ENCODE data around the gene INO80E.

Gene INO80E

DNA sequence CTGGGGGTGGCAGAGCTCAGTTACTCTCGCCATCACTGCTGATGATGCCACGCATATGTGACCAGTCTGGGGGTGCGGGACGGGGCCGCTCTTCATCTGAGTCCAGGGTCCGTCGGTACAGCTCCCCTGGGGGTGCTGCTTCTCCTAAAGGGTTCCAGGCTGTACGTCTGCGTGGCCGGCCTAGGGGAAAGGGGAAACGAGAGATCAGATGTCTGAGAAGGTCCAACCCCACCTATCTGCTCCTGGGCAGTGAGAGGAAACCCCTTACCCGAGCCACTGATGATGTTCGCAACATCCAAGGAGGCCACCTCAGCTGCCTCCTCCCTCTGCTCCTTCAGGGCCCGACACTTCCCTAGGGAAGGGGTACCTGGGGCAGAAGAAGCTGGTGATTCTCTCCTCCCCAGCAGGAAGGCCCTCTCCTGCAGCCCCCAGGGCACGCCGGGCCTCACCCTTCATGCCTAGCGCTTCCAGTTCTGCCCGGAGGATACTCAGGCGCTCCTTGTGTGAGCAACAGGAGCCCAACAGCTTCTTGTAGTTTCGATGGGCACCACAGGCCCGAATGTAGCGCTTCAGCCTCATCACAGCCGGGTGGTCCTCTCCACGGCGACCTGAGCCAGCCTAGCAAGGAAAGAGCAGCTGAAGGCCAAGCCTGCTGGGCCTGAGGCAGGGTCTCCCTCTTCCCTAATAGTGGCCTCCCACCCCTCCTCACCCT, 2.7 kb upstream of the INO80E start:
- no peak for DNase-seq

DNA sequence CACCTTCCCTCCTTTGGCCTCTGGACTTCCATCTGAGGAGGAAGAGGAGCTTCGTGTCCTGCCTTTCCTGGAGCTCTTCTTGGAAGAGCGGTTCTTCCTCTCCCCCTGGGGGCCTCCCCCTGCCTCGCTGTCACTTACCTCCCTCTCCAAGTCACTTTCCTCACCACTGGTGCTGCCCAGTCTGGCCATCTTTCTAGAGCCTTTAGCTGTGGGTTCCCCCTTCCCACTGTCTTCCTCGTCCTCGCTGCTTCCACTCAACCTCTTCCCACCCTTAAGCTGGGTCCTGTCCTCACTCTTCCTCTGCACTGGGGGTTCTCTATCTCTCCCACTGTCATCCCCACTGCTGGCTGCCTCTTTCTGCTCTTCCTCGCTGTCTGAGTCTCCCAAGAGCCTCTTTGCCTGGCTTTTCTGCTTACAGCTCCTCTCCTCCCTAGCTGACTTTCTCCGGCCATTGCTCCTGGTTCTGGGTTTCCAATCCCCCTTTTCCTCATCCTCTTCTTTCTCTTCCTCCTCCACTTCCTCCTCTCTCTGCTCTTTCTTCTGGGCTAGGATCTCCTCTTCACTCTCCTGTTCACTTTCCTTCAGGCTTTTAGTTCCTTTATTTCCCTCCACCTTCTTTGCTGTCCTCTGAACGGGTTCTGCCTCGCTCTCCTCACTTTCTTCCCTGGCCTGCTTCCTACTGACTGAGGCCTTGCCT, 2.0 kb upstream of the INO80E start:
- no peak for DNase-seq

DNA sequence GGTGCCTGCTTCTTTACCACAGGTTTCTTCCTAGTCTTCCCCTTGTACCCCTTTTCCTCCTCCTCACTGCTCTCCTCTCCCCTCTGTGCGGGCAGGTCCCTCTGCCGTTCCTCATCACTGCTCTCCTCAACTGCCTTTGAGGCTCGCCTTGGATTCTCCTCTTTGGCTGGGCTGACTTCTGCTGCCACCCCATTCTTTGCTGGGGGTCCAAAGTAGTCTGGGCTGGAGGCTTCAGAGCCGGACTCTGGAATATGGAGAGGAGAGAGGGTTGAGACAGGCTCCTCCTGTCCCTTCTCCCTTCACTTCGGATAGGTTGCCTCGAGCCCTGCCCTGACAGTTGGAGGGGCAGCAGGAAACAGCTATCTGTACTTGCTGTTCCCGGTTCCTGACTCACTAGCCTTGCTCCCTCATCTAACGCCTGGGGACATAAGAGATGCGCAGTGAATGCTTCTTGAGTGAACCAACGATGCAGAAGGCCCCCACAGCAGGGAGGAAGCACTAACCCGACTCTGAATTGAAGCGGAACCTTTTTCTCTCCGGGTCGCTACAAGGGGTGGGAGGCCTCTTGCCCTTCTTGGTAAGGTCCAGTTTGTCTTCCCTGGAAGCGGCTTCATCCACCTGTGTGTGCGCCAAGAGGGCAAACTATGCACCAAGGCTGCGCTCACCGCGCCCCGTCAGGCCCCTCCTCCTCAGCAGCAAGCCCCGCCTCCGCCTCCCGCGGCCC, 1.3 kb upstream of the INO80E start:
- peak in 3 of 14 donors; percentile 40 to 52 (median 47) for DNase-seq

DNA sequence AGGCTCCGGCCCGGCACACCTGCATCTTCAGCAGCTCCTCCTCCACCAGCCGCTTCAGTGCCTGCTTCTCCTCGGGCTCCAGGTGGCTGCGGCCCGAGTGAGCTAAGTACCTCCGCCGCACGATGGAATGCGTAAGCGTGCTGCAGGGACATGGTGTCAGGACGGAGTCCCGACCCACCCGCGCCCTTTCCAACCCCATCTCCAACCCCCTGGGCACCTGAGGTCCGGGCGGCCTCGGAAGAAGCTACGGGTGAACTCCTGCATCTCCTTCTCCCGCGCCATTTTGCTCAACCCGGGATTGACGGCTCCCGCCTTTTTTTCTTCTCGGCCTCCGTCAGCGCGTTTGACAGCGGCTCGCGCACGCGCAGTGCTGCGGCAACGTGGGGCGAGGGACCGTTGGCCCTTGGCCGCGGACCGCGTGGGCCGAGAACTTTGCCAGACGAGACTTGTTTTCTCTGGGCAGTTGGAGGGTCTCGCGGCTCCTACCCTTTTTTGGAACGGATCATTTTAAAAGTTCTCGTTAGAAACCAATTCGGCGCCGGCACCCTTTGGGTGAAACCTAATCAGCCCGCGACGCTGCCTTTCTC, 624 bp upstream of the INO80E start, which contains the start of gene HIRIP3:
HIRIP3 (minus strand) TSS at position 294 of the 587 bp plus-strand sequence; CDS start at position 282, 12 bp downstream.
- peak; percentile 35 to 94 (median 86) for DNase-seq

DNA sequence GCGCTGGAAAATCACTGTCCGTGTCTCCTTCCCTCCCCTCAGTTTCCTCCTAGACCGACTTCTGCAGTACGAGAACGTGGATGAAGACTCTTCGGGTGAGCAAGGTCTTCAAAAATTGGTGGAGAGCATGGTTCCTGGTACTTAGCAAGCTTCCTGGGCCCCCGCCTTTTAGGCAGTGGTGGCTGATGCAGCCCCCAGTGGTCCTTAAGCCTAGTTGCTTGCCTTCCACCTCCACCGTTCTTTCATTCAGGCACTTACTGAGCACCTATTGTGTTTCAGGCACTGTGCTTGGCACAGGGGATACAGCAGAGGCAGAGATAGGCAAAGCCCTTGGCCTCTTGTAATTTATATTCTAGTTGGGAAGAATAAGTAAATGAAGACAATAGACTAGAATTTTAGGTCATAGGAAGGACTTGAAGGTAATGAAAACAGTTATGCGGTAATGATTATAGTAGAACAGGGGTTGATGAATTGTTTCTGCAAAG, 767 bp downstream of the INO80E start:
- no peak for DNase-seq

DNA sequence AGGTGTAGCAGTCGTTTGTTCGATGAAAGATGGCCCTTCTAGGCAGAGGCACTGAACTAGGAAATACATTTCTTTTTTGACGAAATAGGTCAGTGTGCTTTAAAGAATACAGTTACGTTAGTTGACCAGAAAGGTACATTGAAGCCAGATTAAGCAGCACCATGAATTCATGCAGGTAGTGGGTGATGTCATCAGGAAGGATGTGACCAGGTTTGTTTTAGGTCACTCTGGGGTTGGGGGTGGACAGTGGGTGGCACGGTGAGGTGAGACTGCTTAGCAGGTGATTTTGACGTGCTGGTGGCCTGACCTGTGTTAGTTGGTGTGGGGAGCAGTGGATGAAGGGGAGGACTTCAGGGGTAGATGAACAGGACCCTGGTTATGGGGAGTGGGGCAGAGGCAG, 3.6 kb downstream of the INO80E start:
- no peak for DNase-seq

DNA sequence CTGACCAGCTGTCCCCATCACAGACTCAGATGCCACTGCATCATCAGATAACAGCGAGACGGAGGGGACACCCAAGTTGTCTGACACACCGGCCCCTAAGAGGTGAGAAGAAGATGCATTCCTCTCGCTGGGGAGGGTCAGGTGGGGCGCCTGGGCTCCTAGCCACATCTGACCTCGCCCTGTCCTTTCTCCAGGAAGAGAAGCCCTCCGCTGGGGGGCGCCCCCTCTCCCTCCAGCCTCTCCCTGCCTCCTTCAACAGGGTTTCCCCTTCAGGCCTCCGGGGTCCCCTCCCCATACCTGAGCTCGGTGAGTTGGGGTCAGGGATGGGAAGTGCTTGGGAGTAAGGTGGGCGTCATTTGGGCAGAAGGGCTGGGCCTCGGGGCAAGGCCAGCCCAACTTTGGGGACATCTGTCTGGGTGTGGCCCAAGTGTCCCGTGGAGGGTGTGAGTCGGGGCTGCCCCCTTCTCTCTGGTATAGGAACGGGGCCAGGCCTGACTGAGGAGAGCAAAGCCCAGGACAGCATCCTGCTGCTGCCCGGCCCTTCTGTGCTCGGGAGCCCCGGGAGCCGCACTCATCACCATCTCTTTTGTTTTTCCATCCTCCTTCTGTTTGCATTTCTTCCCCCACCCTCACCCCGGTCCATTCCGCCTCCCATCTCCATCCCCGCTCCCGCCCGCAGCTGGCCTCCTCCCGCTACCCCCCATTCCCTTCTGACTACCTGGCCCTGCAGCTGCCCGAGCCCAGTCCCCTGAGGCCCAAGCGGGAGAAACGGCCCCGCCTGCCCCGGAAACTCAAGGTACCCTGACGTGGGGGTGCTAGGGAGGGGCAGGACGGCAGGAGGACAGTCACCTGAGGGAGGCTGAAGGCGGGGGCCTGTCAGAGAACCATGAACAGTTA, 4.9 kb downstream of the INO80E start:
- DNase-seq, result no peak

DNA sequence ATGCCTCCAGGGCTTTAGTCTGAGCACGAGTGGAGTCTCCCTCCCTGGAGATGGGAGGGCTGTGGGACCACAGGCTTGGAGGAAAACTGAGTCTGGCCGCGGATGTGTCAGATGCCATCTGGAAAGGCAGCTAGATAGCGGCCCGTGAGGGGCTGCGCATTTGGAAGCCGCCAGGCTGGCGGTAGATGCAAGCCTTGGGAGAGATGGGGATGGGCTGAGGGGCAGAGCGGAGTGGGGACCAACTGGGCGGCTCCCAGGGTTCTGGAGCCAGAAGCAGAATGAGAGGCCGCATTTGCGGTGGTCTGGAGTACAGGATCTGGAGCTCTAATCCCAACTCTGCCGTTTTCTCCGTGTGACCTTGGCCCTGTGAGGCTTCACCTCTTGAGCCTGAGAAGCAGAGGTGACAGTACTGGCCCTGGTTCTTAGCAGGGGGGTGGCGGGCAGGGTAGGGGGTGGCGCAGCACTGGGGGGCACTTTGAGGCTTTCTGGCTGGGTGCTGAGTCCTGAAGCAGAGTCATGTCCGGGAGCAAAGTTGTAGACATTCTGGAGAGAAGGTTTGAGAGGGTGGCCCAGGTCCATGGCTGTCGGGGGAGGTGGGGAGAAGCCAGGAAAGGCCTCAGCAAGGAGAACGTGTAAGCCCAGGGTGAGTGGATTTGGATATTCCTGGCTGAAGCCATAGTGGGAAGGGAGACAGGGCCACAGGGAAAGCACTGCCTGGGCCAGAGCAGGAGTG, 6.7 kb downstream of the INO80E start:
- no peak for DNase-seq

DNA sequence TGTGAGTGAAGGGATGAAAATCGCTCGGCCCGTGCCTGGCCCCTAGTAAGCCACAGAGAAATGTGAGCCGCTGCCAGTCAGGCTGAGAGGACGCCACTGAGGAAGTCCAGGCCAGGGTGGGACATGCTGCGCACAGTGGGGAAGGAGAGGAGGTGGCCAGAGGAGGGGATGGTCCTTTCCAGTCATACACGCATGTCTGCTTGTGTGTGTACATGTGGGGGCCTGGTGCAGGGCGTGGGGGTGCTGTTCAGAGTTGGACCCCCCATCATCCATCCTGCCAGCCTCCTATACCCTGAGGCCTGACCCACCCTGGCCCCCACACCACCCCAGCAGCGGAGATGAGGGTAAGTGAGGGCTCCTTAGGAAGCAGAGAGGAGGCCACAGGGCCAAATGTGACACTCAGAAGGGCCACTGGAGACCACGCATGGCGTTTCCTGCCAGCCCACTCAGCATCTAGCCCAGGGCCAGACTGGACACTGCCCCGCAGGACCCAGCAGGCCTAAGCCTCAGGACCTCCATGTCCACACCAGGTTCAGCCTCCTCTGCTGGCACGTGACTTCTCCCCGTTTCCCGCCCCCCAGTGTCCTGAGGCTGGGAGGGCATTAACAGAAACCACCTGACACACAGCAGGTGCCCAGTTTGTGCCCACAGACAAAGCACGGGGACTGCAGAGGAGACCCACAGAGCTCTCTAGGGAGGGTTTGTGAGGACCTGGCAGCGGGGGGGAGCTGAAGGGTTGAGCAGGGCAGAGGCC, 7.8 kb downstream of the INO80E start:
- no peak for DNase-seq

DNA sequence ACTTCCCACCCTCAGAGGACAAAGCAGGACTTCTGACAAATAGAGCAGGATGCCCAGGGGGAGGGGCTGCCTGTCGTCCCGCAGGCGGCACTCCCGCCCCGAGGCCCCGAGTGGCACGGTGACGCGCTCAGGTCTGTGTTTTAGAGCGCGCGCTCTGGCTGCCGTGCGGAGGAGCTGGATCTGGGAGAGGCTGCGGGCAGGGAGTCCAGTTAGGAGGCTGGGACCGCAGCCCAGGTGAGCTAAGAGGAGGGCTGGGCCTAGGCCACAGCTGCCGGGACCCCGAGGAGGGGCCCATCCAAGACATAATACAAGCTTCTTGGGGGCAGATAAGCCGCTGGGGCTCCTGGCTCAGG, 8.4 kb downstream of the INO80E start:
- peak in 1 of 14 donors; percentile 41 for DNase-seq

DNA sequence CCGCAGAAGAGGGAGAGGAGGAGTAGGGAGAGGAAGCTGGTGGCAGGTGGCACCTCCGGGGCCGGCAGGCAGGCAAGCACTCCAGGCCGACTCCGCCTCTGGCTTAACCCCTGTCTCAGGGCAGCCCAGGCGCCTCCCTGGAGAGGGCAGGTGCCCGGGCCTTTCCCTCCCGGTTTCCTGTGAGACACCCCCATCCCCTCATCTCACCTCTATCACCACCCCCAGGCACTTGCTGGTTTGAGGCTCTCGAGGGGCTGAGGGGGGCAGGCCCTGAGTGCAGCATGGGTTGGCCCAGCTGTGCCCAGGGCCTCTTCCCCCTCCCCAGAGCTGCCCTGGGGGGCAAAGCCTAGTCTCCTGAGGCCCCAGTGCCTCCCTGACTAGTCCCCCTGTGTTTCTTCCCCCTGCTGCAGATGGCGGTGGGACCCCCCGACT, 8.8 kb downstream of the INO80E start:
- peak in 1 of 14 donors; percentile 41 for DNase-seq

DNA sequence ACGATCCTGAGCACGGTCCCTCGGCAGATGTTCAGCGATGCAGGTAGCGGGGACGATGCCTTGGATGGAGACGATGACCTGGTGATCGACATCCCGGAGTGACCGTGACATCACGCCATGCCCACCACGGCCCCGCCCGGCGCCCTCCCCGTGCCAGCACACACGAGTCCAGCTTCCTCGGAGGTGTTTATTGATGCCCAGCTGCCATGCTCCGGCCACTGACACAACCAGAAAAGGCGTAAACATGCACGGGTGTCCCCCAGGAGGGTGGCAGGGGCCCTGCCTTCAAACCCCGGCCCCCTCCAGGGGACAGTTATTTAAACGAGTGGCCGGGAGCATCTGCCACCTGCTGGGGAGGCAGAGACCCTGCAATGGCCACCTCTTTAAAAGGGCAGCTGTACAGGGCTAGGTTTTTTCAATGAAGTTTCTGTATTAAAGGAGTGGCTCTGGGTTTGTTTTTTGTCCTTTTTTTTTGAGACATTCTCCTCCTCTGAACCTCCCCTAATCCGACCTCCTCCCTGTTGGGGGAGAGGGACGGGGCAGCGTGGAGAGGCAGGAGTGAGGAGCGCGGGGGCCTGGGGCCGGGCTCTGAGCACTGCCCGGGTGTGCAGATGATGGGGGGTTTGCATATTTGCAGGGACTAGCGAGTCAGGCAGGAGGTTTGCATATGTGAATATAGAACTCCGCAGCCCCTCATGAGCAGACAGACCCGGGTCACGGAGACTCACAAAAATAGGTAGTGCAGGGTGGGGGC, 9.5 kb downstream of the INO80E start:
- DNase-seq, result no peak

DNA sequence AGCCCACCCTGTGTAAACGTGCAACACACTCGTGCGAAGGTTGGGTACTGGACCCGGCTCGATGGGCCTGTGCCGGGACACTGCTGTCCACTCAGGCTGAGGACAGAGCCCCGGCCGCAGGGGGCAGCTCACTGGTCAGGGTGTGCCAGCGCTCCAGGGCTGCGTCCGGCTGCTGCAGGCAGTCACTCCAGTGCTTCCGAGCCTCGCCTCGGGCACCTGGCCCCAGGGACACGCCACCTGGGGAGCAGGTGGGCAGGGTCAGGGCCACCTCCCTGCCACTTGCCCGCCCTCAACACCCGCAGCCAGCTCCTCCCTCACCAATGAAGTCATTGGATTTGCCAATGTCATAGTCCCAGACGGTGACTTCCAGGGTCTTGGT, 10.0 kb downstream of the INO80E start:
- no peak for DNase-seq

DNA sequence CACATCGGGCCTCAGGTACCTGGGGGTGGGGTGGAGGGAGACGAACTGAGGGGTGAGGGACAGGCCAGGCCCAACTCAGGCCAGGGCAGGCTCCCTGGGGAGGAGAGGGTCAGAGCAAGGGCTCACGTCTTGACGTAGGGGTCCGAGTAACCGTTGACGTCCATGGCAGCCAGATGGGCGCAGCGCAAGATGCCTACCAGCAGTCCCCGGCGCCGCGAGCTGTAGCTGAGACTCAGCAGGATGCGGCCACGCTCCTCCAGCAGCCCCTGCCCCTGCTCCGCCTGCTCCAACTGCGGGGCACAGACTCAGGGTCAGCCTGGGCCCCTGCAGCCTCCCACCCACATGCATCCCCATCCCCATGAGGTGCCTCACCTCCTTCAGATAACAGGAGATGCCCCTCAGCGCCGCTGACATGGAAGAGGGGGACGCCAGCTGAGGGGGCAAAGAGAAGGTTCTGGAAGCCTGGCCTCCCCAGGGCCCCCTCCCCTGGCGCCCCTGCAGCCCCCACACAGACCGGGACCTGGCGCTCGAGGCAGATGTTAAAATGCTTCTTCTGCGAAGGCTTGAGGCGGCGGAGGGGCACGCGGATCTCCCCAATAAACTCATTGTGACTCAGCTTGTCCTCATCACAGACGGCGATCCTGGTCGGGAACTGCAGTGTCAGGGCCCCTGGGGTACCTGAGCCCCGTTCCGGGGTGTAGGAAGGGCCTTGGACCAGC, 10.8 kb downstream of the INO80E start:
- no peak for DNase-seq

DNA sequence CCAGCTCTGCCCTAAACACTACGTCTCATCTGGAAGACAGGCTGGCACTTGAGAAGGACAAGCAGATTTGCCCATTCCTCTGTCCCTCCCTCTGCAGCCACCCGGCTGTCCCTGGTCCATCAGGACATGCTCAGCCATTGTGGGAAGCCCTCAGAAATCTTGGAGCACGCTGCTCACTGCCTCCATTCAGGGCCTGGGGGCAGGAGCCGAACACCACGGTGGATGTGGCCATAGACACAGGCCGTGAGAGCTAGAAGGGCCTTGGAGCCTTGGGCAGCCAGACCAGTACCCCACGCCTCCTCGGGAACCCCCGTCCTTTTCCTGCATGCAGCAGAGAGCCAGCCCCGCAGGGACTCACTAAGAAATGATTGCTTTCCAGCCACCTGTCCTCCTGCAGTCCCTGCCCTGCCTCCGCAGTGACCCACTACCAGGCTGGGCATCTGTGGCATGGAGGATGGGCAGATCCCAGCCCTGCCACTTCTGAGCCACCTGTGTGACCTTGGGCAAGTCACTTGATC, 11.4 kb downstream of the INO80E start:
- DNase-seq, result no peak

DNA sequence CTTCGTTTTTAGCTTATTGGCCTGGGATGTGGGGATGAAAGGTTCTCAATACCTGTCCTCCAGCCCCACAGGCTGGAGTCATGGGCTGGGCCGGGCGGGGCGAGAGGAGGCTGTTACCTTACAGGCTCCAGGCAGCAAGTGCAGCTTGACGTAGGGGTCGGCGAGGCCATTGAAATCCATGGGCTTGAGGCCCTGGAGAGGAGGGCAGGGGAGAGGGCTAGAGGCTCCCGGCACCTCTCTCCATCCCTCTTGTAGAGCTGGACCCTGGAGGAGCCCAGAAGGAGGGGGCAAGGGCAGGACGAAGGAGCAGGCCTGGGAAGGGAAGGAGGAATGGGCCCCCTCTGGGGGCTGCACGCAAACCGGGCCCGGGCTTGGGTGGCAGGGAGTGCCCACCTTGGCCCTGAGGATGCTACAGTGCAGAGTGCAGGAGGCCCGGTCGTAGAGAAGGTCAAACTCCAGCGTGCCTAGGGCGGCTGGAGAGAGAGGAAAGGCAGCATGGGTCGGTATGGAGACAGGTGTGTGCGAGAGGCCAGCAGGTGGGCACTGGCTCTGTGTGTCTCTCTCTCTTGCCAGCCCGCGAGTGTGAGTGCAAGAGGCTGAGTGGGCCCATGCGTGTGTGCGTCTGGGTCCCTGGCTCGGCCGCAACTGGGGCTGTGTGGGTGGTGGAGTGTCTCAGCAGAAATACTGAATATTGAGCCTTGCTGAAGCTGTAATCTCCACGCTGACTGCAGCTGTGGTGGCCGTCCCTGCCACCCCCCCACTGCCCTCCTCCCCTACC, 13.2 kb downstream of the INO80E start:
- no peak for DNase-seq

DNA sequence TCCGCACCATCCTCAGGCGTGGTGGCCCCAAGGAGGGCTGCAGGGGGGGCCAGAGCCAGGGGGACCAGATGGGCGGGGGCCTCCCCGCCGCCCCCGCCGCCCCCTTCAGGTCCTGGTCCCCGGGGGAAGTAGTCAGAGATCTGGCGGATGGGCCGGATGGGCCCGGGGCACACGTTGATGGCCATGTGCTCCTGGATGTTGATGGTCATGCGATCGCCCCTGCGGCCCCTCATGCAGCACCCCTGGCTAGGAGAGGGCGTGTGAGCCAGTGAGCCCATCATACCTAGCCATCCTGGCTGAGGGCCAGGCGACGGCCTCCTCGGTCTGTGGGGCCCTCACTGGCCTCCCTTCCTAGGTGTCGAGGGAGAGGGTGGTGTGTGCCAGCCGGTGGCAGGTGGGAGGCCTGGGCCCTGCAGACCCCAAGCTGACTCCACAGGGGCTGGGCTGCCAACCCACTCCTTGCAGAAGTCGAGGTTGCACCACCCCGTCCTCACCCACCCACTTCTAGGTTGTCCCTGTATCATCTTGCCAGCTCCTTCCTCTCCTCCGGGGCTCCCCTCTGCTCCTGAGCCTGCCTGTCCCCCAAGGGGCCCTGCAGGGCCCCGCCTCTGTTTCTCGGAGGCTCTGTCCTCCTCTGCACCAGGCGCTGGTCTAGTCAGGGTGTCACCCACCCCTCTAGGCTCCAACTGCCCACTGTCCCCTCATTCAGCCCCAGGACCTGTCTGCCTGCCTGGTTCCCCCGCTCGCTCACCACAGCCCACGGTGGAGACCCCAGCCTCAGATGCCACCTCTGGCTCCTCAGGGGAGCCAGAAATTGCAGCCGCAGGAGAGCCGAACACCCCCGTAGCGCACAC, 14.2 kb downstream of the INO80E start:
- peak in 1 of 14 donors; percentile 44 for DNase-seq
